Lower leg skin (tissue), 4 donors: Measurements from ENCODE around the gene MARVELD3. TPM values are rescaled to one million over a fixed set of nuclear protein-coding genes. Genes with fewer than 3 reads are reported as not detected.

Experiments
- DNase-seq, 2 donors: peaks; one replicate each; pipeline ENCODE4 v3.0.0-alpha.2; 2019; ENCODE audit warnings: low spot score in 2 of 2
- H3K4me3 ChIP-seq: fragments of 200-600 bp; sonication (generic); 2 replicates; pipeline ENCODE4 v1.5.1; 2017; ENCODE audit warnings: mild to moderate bottlenecking, low read depth; ENCODE audit not compliant: poor library complexity, severe bottlenecking
- POLR2A ChIP-seq, 2 donors: fragments of 450-650 bp; IDR thresholded peaks; one replicate each; pipeline ENCODE4 v1.6.1; 2016 to 2017; ENCODE audit warnings: antibody characterized with exemption in 2 of 2, mild to moderate bottlenecking in 1 of 2, moderate library complexity in 1 of 2
- WGBS, 2 donors: methylation state at CpG; one replicate each; pipeline ENCODE4 v1.1.5; 2018; 5-methylcytosine and 5-hydroxymethylcytosine counted together
- intact Hi-C: fragments of 100-400 bp; cut with DNase I; formaldehyde crosslinking; loops from one replicate; pipeline ENCODE4 v1.15.0; 2023; ENCODE audit warnings: low total_unique reads
- total RNA-seq, 4 donors: library from RNA; depleted of rRNA; stranded (reverse); fragments of >200 nt; gene quantifications; one replicate each; pipeline ENCODE4 v1.1.0, GENCODE V29; 2016
- TF ChIP-seq, protein P1 (sequence below), 3 donors: fragments of 450-650 bp; IDR thresholded peaks; one replicate each; pipeline ENCODE4 v1.5.1; 2016; ENCODE audit warnings: antibody characterized with exemption in 3 of 3, mild to moderate bottlenecking in 3 of 3, moderate library complexity in 2 of 3

MARVELD3 gene
- total RNA-seq, 4 donors from 2014 or later, result 3.3 to 11.3 (median 9.5) TPM

DNA sequence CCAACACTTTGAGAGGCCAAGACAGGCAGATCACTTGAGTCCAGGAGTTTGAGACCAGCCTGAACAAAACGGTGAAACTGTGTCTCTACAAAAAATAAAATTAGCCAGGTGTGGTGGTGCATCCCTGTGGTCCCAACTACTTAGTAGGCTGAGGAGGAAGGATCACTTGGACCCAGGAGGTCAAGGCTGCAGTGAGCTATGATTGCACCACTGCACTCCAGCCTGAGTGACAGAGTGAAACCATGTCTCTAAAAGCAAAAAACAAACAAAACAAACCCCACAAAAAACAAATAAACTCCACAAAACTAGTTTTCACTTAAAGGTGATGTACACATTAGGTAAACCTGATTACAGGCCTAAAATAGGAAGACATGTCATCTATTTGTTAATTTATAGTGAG is 40.3 kb downstream of the MARVELD3 start:
- no peak for DNase-seq
- TF ChIP-seq, protein P1, sequence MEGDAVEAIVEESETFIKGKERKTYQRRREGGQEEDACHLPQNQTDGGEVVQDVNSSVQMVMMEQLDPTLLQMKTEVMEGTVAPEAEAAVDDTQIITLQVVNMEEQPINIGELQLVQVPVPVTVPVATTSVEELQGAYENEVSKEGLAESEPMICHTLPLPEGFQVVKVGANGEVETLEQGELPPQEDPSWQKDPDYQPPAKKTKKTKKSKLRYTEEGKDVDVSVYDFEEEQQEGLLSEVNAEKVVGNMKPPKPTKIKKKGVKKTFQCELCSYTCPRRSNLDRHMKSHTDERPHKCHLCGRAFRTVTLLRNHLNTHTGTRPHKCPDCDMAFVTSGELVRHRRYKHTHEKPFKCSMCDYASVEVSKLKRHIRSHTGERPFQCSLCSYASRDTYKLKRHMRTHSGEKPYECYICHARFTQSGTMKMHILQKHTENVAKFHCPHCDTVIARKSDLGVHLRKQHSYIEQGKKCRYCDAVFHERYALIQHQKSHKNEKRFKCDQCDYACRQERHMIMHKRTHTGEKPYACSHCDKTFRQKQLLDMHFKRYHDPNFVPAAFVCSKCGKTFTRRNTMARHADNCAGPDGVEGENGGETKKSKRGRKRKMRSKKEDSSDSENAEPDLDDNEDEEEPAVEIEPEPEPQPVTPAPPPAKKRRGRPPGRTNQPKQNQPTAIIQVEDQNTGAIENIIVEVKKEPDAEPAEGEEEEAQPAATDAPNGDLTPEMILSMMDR (IDR thresholded peaks at IDR 0.05), result no peak
- TF ChIP-seq POLR2A (IDR thresholded peaks at IDR 0.05), result no peak
- 89 to 92% methylated on average over 1 of the region's 1 CpG for WGBS, 2 donors
- no peak overlapping the region for H3K4me3 ChIP-seq
- intact Hi-C loops, result no loop called here

DNA sequence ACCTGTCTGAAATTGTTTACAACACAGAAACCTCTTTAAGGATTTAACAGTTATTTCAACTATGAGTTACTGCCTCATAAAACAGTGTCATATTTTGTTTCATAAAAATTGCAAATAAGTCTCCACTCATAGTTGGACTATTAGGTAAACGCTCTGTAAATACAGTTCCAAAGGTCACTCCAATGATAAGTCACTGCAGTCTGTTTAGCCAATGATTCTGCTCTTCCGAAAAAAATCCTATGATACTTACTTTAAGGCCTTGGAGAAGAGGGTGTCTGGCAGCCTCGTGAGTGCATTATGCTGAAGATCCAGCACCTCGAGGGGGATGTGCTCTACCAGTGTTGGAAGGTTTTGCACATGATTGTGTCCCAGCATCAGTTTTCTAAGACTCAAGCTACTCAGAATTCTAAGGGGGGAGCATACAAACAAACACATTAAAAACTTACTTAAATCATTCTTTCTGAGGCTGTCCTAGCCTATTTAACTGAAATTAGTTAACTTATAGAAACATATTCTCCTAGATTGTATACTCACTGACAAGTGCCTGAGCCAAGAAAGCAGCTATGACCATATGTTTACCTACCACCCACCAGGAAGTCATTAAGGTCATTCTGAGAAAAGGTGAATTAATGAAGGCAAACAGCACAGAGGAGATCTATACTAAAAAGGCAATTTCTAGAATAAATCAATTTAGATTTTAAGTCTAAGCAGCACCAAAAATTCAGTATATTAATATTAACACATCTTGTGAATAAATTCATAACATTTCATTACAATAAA is 41.1 kb downstream of the MARVELD3 start:
- no peak overlapping the region for H3K4me3 ChIP-seq
- intact Hi-C loops, result no loop called here
- no peak for DNase-seq
- no peak for TF ChIP-seq POLR2A (IDR thresholded peaks at IDR 0.05)
- TF ChIP-seq, protein P1 (IDR thresholded peaks at IDR 0.05), result no peak
- WGBS, 2 donors, result 79 to 83% methylated on average over 4 of the region's 4 CpGs

DNA sequence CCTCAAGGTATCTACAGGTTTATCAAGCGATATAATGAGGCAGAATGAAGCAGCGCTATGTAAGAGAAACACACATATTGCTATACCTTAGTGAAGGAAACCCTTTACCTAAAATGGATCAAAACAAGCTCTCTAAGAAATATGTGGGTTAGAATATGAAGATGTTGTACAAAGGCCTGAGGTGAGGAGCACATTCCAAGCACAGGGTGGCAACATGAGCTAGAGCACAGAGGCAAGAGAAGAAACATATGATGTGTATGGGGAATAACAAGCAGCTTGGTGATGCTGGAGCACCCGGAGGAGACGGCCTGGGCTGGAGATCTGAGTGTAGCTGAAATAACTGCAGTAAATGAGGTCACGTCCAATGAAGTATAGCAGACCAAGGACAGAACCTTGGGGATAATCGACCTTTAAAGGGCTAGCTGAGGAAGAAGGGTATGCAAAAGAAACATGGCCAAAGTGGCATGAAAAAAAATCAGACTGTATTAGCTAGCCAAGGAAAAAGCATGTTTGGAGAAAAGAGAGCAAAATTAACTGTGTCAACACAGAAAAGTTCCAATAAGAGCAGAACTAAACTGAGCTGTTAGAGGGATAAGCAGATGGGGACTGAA is 44.0 kb downstream of the MARVELD3 start:
- no peak for DNase-seq
- no peak for TF ChIP-seq POLR2A (IDR thresholded peaks at IDR 0.05)
- TF ChIP-seq, protein P1 (IDR thresholded peaks at IDR 0.05), result no peak
- intact Hi-C loops, result no loop called here
- H3K4me3 ChIP-seq, result no peak overlapping the region
- WGBS, 2 donors, result 94 to 95% methylated on average over 6 of the region's 6 CpGs

DNA sequence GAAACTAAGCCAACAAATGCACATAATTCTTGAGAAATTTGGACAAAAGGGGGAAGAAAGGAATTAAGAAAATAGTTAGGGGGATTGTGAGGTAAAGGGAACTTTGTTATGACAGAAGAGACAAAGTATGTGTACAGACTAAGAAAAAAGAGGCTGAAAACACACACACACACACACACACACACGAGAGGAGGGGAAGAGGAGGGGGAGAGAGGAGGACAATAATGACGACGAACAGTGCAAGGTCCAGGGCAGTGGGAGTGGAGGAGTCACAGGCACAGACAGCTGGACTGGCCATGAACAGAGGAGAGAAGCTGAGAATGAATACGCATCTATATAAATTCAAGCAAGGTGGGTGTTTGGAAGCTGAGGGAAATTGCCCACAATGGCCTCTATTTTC is 44.6 kb downstream of the MARVELD3 start:
- no peak overlapping the region for H3K4me3 ChIP-seq
- WGBS, 2 donors, result 66 to 77% methylated on average over 4 of the region's 4 CpGs
- TF ChIP-seq POLR2A (IDR thresholded peaks at IDR 0.05), result no peak
- TF ChIP-seq, protein P1 (IDR thresholded peaks at IDR 0.05), result no peak
- intact Hi-C loops, result no loop called here
- DNase-seq, result no peak

DNA sequence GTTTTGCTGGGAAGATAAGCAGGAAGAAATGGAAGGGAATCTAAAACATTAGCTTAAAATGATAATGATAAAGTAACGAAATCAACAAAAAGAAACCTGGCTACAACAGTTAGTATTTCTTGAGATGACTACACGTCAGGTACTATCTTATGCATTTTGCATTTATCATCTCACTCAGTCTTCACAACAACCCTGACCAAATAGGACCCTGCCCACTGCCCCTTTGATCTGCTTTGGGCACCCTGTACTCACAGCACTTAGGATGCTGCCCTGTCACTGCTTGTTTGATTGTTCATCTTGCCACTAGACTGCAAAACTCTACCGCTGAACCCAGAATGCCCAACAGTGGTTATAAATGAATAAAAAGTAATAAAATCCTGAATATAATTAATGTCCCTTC is 45.2 kb downstream of the MARVELD3 start:
- no peak overlapping the region for H3K4me3 ChIP-seq
- intact Hi-C loops, result no loop called here
- no peak for DNase-seq
- TF ChIP-seq, protein P1 (IDR thresholded peaks at IDR 0.05), result no peak
- TF ChIP-seq POLR2A (IDR thresholded peaks at IDR 0.05), result no peak
- 93 to 97% methylated on average over 3 of the region's 3 CpGs for WGBS, 2 donors
